Non-pigmented ciliary epithelial cell (primary cell): Measurements from ENCODE around the gene UST.
"Not testable (repeated sequence)": the region's sequence is repeated elsewhere in the genome, so short reads cannot be mapped to it uniquely, and the experiment has no call there.

Experiments
- DNase-seq: peaks from one replicate; pipeline ENCODE4 v3.0.0-alpha.2; 2010; ENCODE audit warnings: low read depth

Gene UST

GRCh38 chr6:148869585-148869984 lies 122.8 kb downstream of the UST start:
- DNase-seq, result peak; percentile 67

- no peak for DNase-seq
These were observed 126.3 kb downstream of the UST start for GRCh38 chr6:148873154-148873553.

DNA sequence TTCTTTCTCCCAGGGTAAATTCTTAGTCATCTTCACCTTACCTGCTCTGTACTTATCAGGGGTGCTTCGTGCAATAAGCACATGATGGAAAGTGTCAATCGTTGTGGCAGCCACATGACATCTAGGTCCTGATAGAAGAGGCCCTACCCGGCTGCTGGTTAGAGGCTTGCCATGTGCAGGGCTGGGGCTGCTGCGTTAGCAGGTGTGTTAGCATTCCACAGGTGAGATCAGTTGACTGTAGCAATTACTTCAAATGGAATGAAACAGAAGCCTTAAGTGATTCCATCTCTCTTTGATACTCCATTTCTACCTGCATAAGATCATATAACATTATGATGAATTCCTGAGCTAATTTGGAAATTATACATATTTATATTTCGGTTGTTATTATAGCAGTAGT lies 127.0 kb downstream of the UST start:
- DNase-seq, result no peak

DNA sequence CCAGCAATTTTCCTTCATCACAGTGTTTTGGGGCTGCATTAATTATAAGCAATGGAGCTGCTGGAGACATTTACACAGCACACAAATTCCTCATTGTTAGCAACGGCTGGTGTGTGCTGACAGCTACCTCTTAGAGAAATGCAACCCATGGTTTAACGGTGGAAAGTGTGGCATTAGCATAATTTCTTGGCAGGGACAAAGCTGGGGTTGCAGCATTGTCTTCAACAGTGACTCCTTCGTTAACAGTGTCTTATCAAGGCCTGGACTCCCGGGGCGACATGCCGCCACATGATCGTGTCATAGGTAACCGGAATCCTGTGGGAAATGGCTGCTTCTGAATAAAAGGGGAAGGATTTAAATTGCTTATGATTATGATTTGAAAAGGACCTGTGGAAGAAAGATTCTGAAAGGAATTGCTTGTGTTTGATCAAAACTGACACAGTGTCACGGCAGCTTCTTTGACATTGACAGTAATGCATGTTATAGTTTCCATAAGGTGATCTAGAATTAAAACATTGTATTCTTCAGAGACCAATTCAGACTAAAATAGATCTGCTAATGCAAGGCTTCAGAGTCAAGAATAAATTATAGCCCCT lies 128.0 kb downstream of the UST start:
- no peak for DNase-seq

DNA sequence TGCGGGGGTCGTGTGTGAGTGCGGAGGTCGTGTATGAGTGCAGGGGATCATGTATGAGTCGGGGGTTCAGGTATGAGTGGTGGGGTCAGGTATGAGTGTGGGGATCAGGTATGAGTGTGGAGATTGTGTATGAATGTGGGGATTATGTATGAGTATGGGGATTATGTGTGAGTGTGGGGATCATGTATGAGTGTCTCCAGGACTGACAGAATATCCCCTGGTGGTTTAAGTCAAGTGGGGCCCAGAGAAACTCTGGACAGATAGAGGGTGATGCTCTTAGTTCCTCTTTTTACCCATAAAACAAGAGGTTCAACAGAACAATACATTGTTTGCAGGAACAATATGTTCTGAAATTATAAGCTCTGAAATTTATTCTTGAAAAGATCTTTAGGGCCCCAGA lies 131.9 kb downstream of the UST start:
- DNase-seq, result no peak

DNA sequence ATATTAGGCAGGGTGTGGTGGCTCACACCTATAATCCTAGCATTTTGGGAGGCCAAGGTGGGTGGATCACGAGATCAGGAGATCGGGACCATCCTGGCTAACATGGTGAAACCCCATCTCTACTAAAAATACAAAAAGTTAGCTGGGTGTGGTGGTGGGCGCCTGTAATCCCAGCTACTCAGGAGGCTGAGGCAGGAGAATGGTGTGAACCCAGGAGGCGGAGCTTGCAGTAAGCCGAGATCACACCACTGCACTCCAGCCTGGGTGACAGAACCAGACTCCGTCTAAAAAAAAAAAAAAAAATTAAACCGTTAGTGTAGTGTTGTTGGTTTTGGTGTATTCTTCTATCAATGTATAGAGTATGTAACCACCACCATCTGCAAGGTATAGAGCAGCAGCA lies 133.9 kb downstream of the UST start:
- not testable (repeated sequence) for DNase-seq

GRCh38 chr6:148881593-148882311 lies 134.9 kb downstream of the UST start:
- DNase-seq, result no peak

- DNase-seq, result no peak
These were observed 136.4 kb downstream of the UST start for GRCh38 chr6:148883270-148883669.

DNA sequence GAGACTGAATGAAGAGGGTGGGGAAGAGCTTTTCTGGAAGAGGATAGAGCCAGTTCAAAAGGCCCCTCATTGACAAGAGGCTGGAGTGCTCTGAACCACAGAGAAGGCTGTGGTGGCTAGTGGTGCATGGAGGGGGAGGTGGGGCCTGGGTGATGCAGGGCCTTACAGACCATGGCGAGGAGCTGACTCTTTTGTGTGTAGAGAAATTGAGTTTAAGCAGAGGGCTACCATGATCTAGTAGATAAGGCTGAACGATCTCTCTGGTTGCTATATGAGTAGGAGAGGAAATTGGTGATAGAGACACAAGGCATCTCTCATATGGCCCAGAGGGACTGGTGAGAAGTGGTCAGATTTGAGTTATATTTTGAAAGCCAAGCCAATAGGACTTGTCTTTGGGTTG lies 137.6 kb downstream of the UST start:
- DNase-seq, result no peak

DNA sequence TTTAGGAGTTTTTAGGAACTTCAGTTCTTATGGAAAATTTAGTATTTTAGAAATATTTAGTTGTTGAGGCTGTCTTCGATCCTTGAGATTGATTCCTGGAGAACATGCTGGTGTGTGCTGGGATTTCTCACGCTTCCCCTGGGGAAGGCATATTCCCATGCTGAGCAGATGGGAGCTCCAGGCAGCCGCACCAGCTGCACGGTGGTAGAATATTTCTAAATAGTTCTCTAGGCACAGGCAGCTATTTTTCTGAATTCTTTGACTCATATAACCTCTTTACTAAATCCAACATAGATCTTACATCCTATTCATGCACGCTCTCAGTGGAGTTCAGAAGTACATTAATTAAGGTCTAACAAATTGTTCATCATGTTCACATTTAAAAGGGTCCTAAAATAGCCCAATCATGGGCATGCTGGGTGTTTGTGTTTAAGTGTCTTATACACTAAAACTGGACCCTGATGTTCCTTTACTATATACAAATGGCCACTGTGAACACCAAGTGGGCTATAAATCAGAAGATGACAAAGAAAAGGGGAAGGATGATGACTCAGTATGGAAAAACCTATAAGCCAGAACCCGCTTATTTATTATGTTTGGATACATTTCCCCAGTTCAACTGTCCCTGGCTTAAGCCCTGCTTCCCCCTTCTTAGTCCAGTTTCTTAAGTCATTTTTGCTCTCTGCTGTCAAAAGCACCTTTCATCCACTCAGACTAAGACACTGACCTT lies 138.5 kb downstream of the UST start:
- DNase-seq, result no peak

- no peak for DNase-seq
These were observed 139.4 kb downstream of the UST start for GRCh38 chr6:148885925-148886845.

GRCh38 chr6:148887181-148887580 lies 140.4 kb downstream of the UST start:
- DNase-seq, result no peak

DNA sequence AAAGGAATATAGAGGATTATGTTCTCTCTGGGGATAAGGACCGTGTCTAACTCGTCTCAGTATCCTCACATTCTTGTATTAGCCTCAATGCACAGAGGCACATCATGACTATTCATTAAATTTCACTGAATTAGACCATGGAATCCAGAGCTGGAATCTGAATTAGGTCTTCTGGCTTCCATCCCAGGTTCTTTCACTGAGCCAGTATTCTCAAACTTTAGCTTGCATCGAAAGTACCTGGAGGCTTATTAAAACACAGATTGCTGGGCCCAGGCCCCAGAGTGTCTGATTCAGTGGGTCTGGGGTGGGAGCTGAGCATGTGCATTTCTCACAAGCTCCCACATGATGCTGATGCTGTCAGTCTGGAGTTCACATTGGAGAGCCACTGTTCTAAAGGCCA lies 142.0 kb downstream of the UST start:
- no peak for DNase-seq

DNA sequence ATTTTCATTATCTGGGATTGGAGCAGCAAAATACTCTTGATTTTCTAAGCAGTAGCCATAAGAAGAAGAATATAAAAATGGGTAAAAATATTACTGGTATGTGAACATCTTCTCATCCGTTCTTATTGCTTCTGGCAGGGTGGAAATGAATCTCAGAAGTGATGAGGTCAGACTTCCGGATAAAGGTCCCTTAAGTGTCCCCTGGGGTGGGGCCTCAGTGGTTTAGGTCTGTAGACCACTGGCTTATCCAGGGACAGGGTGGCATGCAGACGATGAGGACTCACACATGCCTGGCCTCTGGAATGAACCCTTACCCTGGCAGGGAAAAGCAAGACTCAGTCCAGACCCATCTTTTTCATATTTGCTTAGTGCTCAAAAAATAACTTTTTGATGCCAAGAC lies 143.3 kb downstream of the UST start:
- DNase-seq, result no peak

DNA sequence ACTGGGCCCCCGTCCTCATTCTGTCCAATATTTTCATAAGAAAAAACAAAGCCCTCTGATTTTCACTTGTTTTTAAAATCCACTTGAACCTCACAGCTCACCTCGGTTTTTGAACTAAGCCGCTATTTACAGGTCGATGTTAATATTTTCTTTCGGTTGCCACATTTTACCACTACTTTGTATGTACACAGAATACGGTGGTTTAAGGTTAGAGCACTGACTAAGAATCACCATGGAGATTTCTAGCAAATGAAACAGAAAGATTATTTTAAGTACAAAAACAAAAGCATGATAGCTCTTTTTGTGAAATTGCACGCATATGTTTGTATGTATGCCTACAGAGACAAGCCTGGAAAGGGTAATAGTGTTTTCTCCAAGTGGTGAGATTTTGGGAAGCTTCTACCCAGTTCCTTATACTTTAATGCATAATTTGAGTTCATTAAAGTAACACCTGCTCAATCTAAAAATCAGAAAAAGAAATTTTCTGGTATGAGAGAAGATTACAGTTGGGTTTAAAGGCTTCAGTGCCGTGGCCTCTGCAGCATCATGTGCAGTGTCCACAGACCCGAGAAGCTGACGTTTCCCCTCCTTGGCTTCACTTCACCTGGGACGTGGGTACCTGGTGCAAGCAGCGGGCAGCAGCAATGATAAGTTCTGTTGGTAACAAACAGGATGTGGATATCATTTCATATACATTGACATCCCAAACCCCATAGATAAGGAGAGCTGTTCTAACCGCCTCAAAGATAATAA lies 144.0 kb downstream of the UST start:
- no peak for DNase-seq

DNA sequence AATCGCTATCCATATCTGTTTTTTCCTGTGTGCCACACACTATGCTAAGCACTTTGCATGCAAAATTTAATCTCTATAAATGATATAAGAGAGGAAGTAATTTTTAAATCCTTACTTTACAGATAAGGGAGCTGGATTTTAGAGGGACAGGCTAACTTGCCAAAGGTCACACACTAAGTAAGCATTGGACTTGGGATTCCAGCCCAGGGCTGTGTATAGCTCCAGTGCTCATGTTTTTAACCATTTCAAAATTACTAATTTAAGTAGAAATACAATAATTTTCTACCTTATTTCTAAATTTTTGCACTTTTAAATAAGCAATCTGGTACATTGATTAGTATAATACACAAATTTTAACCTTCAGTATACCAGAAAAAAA lies 144.6 kb downstream of the UST start:
- DNase-seq, result no peak

DNA sequence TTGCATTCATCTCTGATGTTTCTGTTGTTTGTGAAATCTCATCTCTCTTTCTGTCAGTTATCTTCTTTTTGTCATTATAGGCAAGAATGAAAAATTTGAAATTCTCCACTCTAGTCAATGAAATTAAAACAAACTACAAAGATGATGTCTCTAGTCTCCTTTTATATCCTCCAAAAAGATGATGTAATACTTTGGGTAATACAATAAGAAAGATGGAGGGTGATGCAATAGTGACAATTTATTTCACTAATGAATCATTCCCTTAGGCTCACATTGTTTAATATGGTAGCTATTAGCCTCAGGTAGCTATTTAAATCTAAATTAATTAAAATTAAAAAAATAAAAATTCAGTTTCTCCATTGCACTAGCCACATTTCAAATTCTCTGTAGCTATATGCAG lies 145.4 kb downstream of the UST start:
- no peak for DNase-seq

DNA sequence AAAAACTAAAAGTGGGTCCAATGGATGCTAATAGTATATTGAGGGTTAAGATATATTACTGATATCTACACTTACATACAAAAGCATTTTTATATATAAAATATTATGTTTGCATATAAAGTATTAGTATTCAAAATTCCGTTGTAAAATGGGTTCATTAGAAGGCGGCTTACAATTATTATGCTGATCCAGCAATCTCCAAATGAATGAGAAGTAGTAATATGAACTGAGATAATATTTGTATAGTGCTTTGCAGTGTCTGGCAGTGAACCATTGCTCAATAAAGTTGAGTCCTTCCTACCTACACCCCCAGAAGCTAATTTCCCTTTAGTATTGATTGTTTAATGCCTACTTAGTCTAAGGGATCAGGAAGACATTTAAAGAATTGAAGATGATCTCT lies 146.2 kb downstream of the UST start:
- no peak for DNase-seq

GRCh38 chr6:148893481-148893880 lies 146.7 kb downstream of the UST start:
- DNase-seq, result no peak

GRCh38 chr6:148898376-148899014 lies 151.7 kb downstream of the UST start:
- DNase-seq, result no peak
